SU-DHL-6 (cell line): ENCODE data around the gene DES.

Source experiments
- H2AFZ ChIP-seq: fragments of 200-600 bp; sonication (generic); 2 replicates; pipeline ENCODE4 v1.6.1; 2014; ENCODE audit warnings: low read depth, mild to moderate bottlenecking, moderate library complexity, mixed read lengths, antibody characterized with exemption, low read length; ENCODE audit not compliant: severe bottlenecking
- H3F3A ChIP-seq: fragments of 200-600 bp; shearing (Covaris generic); 2 replicates; pipeline ENCODE4 v1.6.0; 2016; ENCODE audit warnings: antibody characterized with exemption, mild to moderate bottlenecking; ENCODE audit not compliant: insufficient read depth
- H3K27ac ChIP-seq: fragments of 200-600 bp; sonication (generic); 2 replicates; pipeline ENCODE4 v1.5.1; 2016; ENCODE audit warnings: low read depth, mild to moderate bottlenecking, low read length, moderate library complexity, mixed read lengths
- H3K27me3 ChIP-seq: fragments of 200-600 bp; sonication (generic), shearing (Covaris generic); 2 replicates; pipeline ENCODE4 v1.6.0; 2014; ENCODE audit warnings: mild to moderate bottlenecking, low read length
- H3K36me3 ChIP-seq: fragments of 200-600 bp; sonication (generic); 2 replicates; pipeline ENCODE4 v1.6.1; 2014; ENCODE audit warnings: mild to moderate bottlenecking, low read length, mixed read lengths
- H3K4me2 ChIP-seq: fragments of 300-600, 200-600 bp; shearing (Covaris generic), sonication (generic); 2 replicates; pipeline ENCODE4 v1.6.0; 2014; ENCODE audit warnings: low read length, low read depth, mild to moderate bottlenecking; ENCODE audit not compliant: poor library complexity, severe bottlenecking
- H3K4me3 ChIP-seq: fragments of 200-600 bp; sonication (generic); 2 replicates; pipeline ENCODE4 v1.5.1; 2014; ENCODE audit warnings: antibody characterized with exemption, low read length, mild to moderate bottlenecking, mixed read lengths; ENCODE audit not compliant: insufficient read depth, poor library complexity, severe bottlenecking
- H3K79me2 ChIP-seq: fragments of 200-600 bp; sonication (generic); 2 replicates; pipeline ENCODE4 v1.6.1; 2014; ENCODE audit warnings: mild to moderate bottlenecking, low read length, moderate library complexity; ENCODE audit not compliant: insufficient read depth
- H3K9ac ChIP-seq: fragments of 200-600 bp; sonication (generic); 2 replicates; pipeline ENCODE4 v1.7.0; 2014; ENCODE audit warnings: mild to moderate bottlenecking, low read length
- H3K9me2 ChIP-seq: fragments of 200-600 bp; sonication (generic); replicated peaks from 2 replicates; pipeline ENCODE4 v1.6.1; 2014; ENCODE audit warnings: low read length; ENCODE audit not compliant: insufficient read depth
- H3K9me3 ChIP-seq: fragments of 200-600 bp; sonication (generic); 2 replicates; pipeline ENCODE4 v1.6.1; 2014; ENCODE audit warnings: low read length, mixed read lengths; ENCODE audit not compliant: insufficient read depth
- H4K20me1 ChIP-seq: fragments of 200-600 bp; sonication (generic); 2 replicates; pipeline ENCODE4 v1.6.1; 2014; ENCODE audit warnings: low read depth, mild to moderate bottlenecking, antibody characterized with exemption, low read length, moderate library complexity, mixed read lengths
- CTCF ChIP-seq: fragments of 200-600 bp; sonication (generic); IDR thresholded peaks from one replicate; pipeline ENCODE4 v1.5.1; 2017; ENCODE audit warnings: antibody characterized with exemption, mild to moderate bottlenecking, low read length, moderate library complexity; ENCODE audit not compliant: insufficient read depth, poor library complexity, severe bottlenecking
- EZH2phosphoT487 ChIP-seq: fragments of 200-600 bp; sonication (generic), shearing (Covaris generic); conservative IDR thresholded peaks from 2 replicates; pipeline ENCODE4 v1.6.1; 2018; ENCODE audit warnings: mild to moderate bottlenecking, antibody characterized with exemption, low read length, moderate library complexity, mixed read lengths

The DES gene

GRCh38 chr2:219378163-219378851 lies 39.9 kb upstream of the DES start:
- H3K36me3 ChIP-seq = no peaks in the 10 kb centered on the region

GRCh38 chr2:219380926-219381325 lies 37.3 kb upstream of the DES start:
- no peaks in the 10 kb centered on the region for H3K27me3 ChIP-seq
- H3K36me3 ChIP-seq = no peaks in the 10 kb centered on the region
- no peak overlapping the region for H2AFZ ChIP-seq

More at GRCh38 chr2:219378163-219378851, 39.9 kb upstream of the DES start:
- Histone ChIP-seq H3K79me2 (no peaks in the 10 kb centered on the region), H3K27me3 (no peaks in the 10 kb centered on the region), H3F3A (no peaks in the 10 kb centered on the region), H2AFZ (no peak overlapping the region), H3K9me3 (no peaks in the 10 kb centered on the region), H4K20me1 (no peaks in the 10 kb centered on the region), H3K9ac (no peak overlapping the region), H3K4me3 (no peak overlapping the region), H3K9me2 (no peaks in the 10 kb centered on the region), H3K4me2 (no peak overlapping the region), H3K27ac (no peak overlapping the region)
- no peak for TF ChIP-seq CTCF
- no peak for TF ChIP-seq EZH2phosphoT487

GRCh38 chr2:219381448-219381847 lies 36.7 kb upstream of the DES start:
- no peak overlapping the region for H3K4me3 ChIP-seq
- H3K27me3 ChIP-seq = no peaks in the 10 kb centered on the region
- no peaks in the 10 kb centered on the region for H3K9me2 ChIP-seq
- no peaks in the 10 kb centered on the region for H3K79me2 ChIP-seq
- H3K27ac ChIP-seq = no peak overlapping the region
- no peaks in the 10 kb centered on the region for H4K20me1 ChIP-seq
- H2AFZ ChIP-seq = no peak overlapping the region
- H3K36me3 ChIP-seq = no peaks in the 10 kb centered on the region
- H3K9me3 ChIP-seq = no peaks in the 10 kb centered on the region
- TF ChIP-seq CTCF (no peak), EZH2phosphoT487 (no peak)
- H3F3A ChIP-seq = no peaks in the 10 kb centered on the region
- H3K4me2 ChIP-seq = no peak overlapping the region
- no peak overlapping the region for H3K9ac ChIP-seq

More at GRCh38 chr2:219380926-219381325, 37.3 kb upstream of the DES start:
- Histone ChIP-seq H3K79me2 (no peaks in the 10 kb centered on the region), H3F3A (no peaks in the 10 kb centered on the region), H3K4me2 (no peak overlapping the region), H3K9ac (no peak overlapping the region), H3K4me3 (no peak overlapping the region), H4K20me1 (no peaks in the 10 kb centered on the region), H3K9me3 (no peaks in the 10 kb centered on the region), H3K27ac (no peak overlapping the region), H3K9me2 (no peaks in the 10 kb centered on the region)
- no peak for TF ChIP-seq CTCF
- TF ChIP-seq EZH2phosphoT487 = no peak
